NCI-H2227 treated with DMSO at 0.1 percent for 48 hours (cell line): ENCODE data around the gene ANKRD40CL.
A peak's percentile ranks its signal among the peaks of the same experiment; 100 is the strongest.
"Not testable (repeated sequence)": the region's sequence is repeated elsewhere in the genome, so short reads cannot be mapped to it uniquely, and the experiment has no call there.

Source experiments
- DNase-seq: peaks from one replicate; lab custom pipeline; 2025; lab: John Stamatoyannopoulos, UW

Gene ANKRD40CL

GRCh38 chr17:50762177-50762576 lies 5.1 kb downstream of the ANKRD40CL start:
- DNase-seq = no peak

- DNase-seq = no peak
Measured at GRCh38 chr17:50758989-50759544, 8.3 kb downstream of the ANKRD40CL start.

GRCh38 chr17:50758524-50758923 lies 8.8 kb downstream of the ANKRD40CL start:
- no peak for DNase-seq

- DNase-seq = no peak
Measured at GRCh38 chr17:50754521-50754920, 12.8 kb downstream of the ANKRD40CL start.

GRCh38 chr17:50749245-50749644 lies 18.1 kb downstream of the ANKRD40CL start:
- DNase-seq = no peak

- no peak for DNase-seq
Measured at GRCh38 chr17:50745631-50746030, 21.7 kb downstream of the ANKRD40CL start.

GRCh38 chr17:50739098-50739497 lies 28.2 kb downstream of the ANKRD40CL start:
- no peak for DNase-seq

GRCh38 chr17:50737118-50737698 lies 30.1 kb downstream of the ANKRD40CL start:
- no peak for DNase-seq

- no peak for DNase-seq
Measured at GRCh38 chr17:50735287-50735686, 32.0 kb downstream of the ANKRD40CL start.

GRCh38 chr17:50731575-50732460 lies 35.5 kb downstream of the ANKRD40CL start:
- no peak for DNase-seq

- no peak for DNase-seq
Measured at GRCh38 chr17:50728881-50729765, 38.2 kb downstream of the ANKRD40CL start.

GRCh38 chr17:50728112-50728429 lies 39.2 kb downstream of the ANKRD40CL start:
- DNase-seq = no peak

- no peak for DNase-seq
Measured at GRCh38 chr17:50725769-50726655, 41.3 kb downstream of the ANKRD40CL start.

GRCh38 chr17:50724622-50725021 lies 42.7 kb downstream of the ANKRD40CL start:
- not testable (repeated sequence) for DNase-seq

GRCh38 chr17:50722746-50723145 lies 44.6 kb downstream of the ANKRD40CL start:
- DNase-seq = no peak

GRCh38 chr17:50721194-50722010 lies 45.9 kb downstream of the ANKRD40CL start:
- DNase-seq = no peak

- DNase-seq = peak; percentile 42
Measured at GRCh38 chr17:50719924-50720794, 47.2 kb downstream of the ANKRD40CL start.

GRCh38 chr17:50719144-50719923 lies 48.0 kb downstream of the ANKRD40CL start, which contains the start of gene LUC7L3:
Gene LUC7L3, plus strand, starts transcription at chr17:50719603. Its CDS starts 130 bp downstream, at chr17:50719733.
- peak; percentile 95 for DNase-seq
